Ovary (tissue), 9 donors: ENCODE measurements around the gene NUB1. TPM values are rescaled to one million over a fixed set of nuclear protein-coding genes. Genes with fewer than 3 reads are reported as not detected.

Source experiments
- DNase-seq, 5 donors: peaks; one replicate each; pipeline ENCODE4 v3.0.0-alpha.2; 2019 to 2020
- H3K27ac ChIP-seq, 2 donors: fragments of 200-600 bp; one replicate each; pipeline versions ENCODE4 v1.5.1 to v1.8.0; 2019 to 2022
- H3K27me3 ChIP-seq: fragments of 200-600 bp; one replicate; pipeline ENCODE4 v1.8.0; 2022
- H3K36me3 ChIP-seq: fragments of 200-600 bp; sonication (generic); one replicate; pipeline ENCODE4 v1.5.1; 2019
- H3K4me1 ChIP-seq: one replicate; pipeline ENCODE4 v1.8.1; 2013; ENCODE audit warnings: mild to moderate bottlenecking, moderate library complexity; ENCODE audit not compliant: insufficient read depth
- H3K4me3 ChIP-seq: fragments of 200-600 bp; sonication (generic); one replicate; pipeline ENCODE4 v1.5.1; 2017
- H3K9me3 ChIP-seq, 2 donors: fragments of 200-600 bp in 1 of 2; sonication (generic) in 1 of 2; one replicate each; pipeline versions ENCODE4 v1.5.1 to v1.8.1; 2013 to 2019; ENCODE audit warnings: mild to moderate bottlenecking in 1 of 2, moderate library complexity in 1 of 2
- CTCF ChIP-seq, 3 donors: fragments of 450-650 bp in 2 of 3; fragments of 200-600 bp in 1 of 3; IDR thresholded peaks; one replicate each; pipeline versions ENCODE4 v1.5.1 to v1.8.0; 2016 to 2022; ENCODE audit warnings: antibody characterized with exemption in 3 of 3, mild to moderate bottlenecking in 1 of 3
- EP300 ChIP-seq: sonication (generic); formaldehyde crosslinking; IDR thresholded peaks from one replicate; pipeline ENCODE4 v1.6.1; 2017; ENCODE audit warnings: antibody characterized with exemption
- POLR2A ChIP-seq: fragments of 450-650 bp; IDR thresholded peaks from one replicate; pipeline ENCODE4 v1.6.1; 2017; ENCODE audit warnings: antibody characterized with exemption, mild to moderate bottlenecking, moderate library complexity
- WGBS, 3 donors: extraction: QIAGEN DNeasy Blood & Tissue Kit in 1 of 3; methylation state at CpG; one replicate each; pipeline versions ENCODE4 v1.1.5 to v1.1.7; 2013 to 2017; 5-methylcytosine and 5-hydroxymethylcytosine counted together
- intact Hi-C, 4 donors: fragments of 100-400 bp; cut with DNase I; formaldehyde crosslinking; loops; one replicate each; pipeline versions ENCODE4 v1.11.0 to v1.15.1; 2022 to 2023
- polyA plus RNA-seq, 2 donors: library from polyadenylated mRNA; stranded (reverse); fragments of 200-250 nt in 1 of 2; fragments of 350-450 nt in 1 of 2; fragmentation: Illumina TruSeq in 1 of 2; extraction: RNeasy Lipid Tissue Mini Kit (QIAGEN cat#74804) in 1 of 2; gene quantifications; one replicate each; pipeline ENCODE4 v1.2.3, GENCODE V29; 2013 to 2014
- total RNA-seq, 7 donors: library from RNA; depleted of rRNA in 2 of 7; stranded (reverse); fragments of >200 nt in 2 of 7; fragmentation: NEBNext Ultra II Directional in 3 of 7; extraction: Animal tissue kit (Norgen Biotek cat#: 25700) in 3 of 7; gene quantifications; one replicate each; pipeline versions ENCODE4 v1.1.0 to v1.2.4, GENCODE V29; 2016 to 2023
- donor health status: DM: no; HTN: no; CAD: no; lungs with moderate emphysema.
- donor health status: DM: no; HTN: no; CAD: no.
- donor health status: Bipolar disorder and iron deficiency.
- donor health status: DM: yes; HTN: yes; CAD: no.
- donor health status: DM: no; HTN: no; CAD: no.
- donor health status: DM: yes; HTN: yes; CAD: no.

NUB1 gene
- total and polyA plus RNA-seq, 9 donors: 33.8 to 162 (median 45.6) TPM

- DNase-seq: no peak
- Histone ChIP-seq H3K27me3 (no peaks in the 10 kb centered on the region), H3K4me1 (peaks cover 3% of the 10 kb centered on the region), H3K27ac (no peak overlapping the region), H3K4me3 (no peak overlapping the region), H3K9me3 (no peaks in the 10 kb centered on the region), H3K36me3 (no peaks in the 10 kb centered on the region)
- WGBS, 3 donors: 87 to 91% (median 89%) methylated on average over 2 of the region's 2 CpGs
- intact Hi-C loops: loop anchor here in 1 of 4 donors (5.0 kb wide), 1 partner anchor 34 kb away; no protein-coding TSS in a partner anchor
- TF ChIP-seq EP300 (no peak), POLR2A (no peak), CTCF (IDR thresholded peaks at IDR 0.05) (no peak)
These were observed 4.2 kb downstream of the NUB1 start for GRCh38 chr7:151345576-151346469.

GRCh38 chr7:151346470-151346769 lies 4.8 kb downstream of the NUB1 start:
- H3K9me3 ChIP-seq: no peaks in the 10 kb centered on the region
- intact Hi-C loops: loop anchor here in 1 of 4 donors (5.0 kb wide), 1 partner anchor 34 kb away; no protein-coding TSS in a partner anchor
- H3K36me3 ChIP-seq: no peaks in the 10 kb centered on the region
- WGBS, 3 donors: 56 to 71% (median 61%) methylated on average over 2 of the region's 2 CpGs
- TF ChIP-seq CTCF (IDR thresholded peaks at IDR 0.05) (no peak), EP300 (no peak), POLR2A (no peak)
- H3K4me1 ChIP-seq: no peaks in the 10 kb centered on the region
- H3K27me3 ChIP-seq: no peaks in the 10 kb centered on the region
- H3K4me3 ChIP-seq: no peak overlapping the region
- no peak overlapping the region for H3K27ac ChIP-seq
- DNase-seq: no peak

- Histone ChIP-seq H3K36me3 (no peaks in the 10 kb centered on the region), H3K4me3 (no peak overlapping the region), H3K27me3 (no peaks in the 10 kb centered on the region), H3K27ac (no peak overlapping the region), H3K9me3 (no peaks in the 10 kb centered on the region), H3K4me1 (no peaks in the 10 kb centered on the region)
- intact Hi-C loops: loop anchor here in 1 of 4 donors (5.0 kb wide), 1 partner anchor 35 kb away; no protein-coding TSS in a partner anchor
- TF ChIP-seq POLR2A: no peak
- no peak for TF ChIP-seq CTCF (IDR thresholded peaks at IDR 0.05)
- TF ChIP-seq EP300: no peak
- WGBS, 3 donors: 95 to 98% (median 96%) methylated on average over 6 of the region's 6 CpGs
- DNase-seq: no peak
These were observed 5.6 kb downstream of the NUB1 start for GRCh38 chr7:151347200-151347599.

- Histone ChIP-seq H3K27ac (no peak overlapping the region), H3K4me1 (no peaks in the 10 kb centered on the region), H3K9me3 (no peaks in the 10 kb centered on the region), H3K27me3 (no peaks in the 10 kb centered on the region), H3K36me3 (no peaks in the 10 kb centered on the region), H3K4me3 (no peak overlapping the region)
- DNase-seq: no peak
- TF ChIP-seq POLR2A (no peak), CTCF (IDR thresholded peaks at IDR 0.05) (no peak), EP300 (no peak)
- WGBS, 3 donors: 84 to 88% (median 85%) methylated on average over 4 of the region's 4 CpGs
- intact Hi-C loops: loop anchor here in 1 of 4 donors (5.0 kb wide), 1 partner anchor 37 kb away; no protein-coding TSS in a partner anchor
These were observed 7.4 kb downstream of the NUB1 start for GRCh38 chr7:151348970-151349369.
